ENCODE data around the gene HRNR. TPM values are rescaled to one million over a fixed set of nuclear protein-coding genes. Genes with fewer than 3 reads are reported as not detected.
"Not testable (repeated sequence)": the region's sequence is repeated elsewhere in the genome, so short reads cannot be mapped to it uniquely, and the experiment has no call there.

Gene HRNR
- total RNA-seq, 2 donors from 2014 or later = not detected

- Histone ChIP-seq H3K36me3 (no peaks in the 10 kb centered on the region), H3K9me3 (no peaks in the 10 kb centered on the region), H3K4me1 (no peaks in the 10 kb centered on the region), H3K4me3 (no peak overlapping the region), H3K27ac (no peak overlapping the region), H3K27me3 (no peaks in the 10 kb centered on the region), H3K9ac (ENCODE audit: low read depth in 2 of 2, low read length in 2 of 2) (no peak overlapping the region)
- intact Hi-C loops (cut with DNase I) = no loop called here
- TF ChIP-seq CTCF (IDR thresholded peaks at IDR 0.05) = no peak
- no peak for DNase-seq
Measured at GRCh38 chr1:152218762-152219436, 5.1 kb downstream of the HRNR start.

- H3K9ac ChIP-seq (ENCODE audit: low read depth in 2 of 2, low read length in 2 of 2); H3K27ac ChIP-seq; intact Hi-C loops (cut with DNase I); DNase-seq; H3K4me3 ChIP-seq; H3K9me3 ChIP-seq; H3K27me3 ChIP-seq; H3K4me1 ChIP-seq; H3K36me3 ChIP-seq: not testable (repeated sequence)
Measured at GRCh38 chr1:152215604-152216003, 8.4 kb downstream of the HRNR start.

- DNase-seq; H3K4me3 ChIP-seq; H3K9ac ChIP-seq (ENCODE audit: low read depth in 2 of 2, low read length in 2 of 2); H3K9me3 ChIP-seq; H3K27me3 ChIP-seq; H3K4me1 ChIP-seq; H3K27ac ChIP-seq; H3K36me3 ChIP-seq; intact Hi-C loops (cut with DNase I): not testable (repeated sequence)
Measured at GRCh38 chr1:152214911-152215310, 9.1 kb downstream of the HRNR start.

- no peak overlapping the region for H3K27ac ChIP-seq
- TF ChIP-seq CTCF (IDR thresholded peaks at IDR 0.05) = no peak
- no peak overlapping the region for H3K9ac ChIP-seq (ENCODE audit: low read depth in 2 of 2, low read length in 2 of 2)
Measured at GRCh38 chr1:152198982-152199381, 25.0 kb downstream of the HRNR start.

GRCh38 chr1:152197361-152197941, 26.5 kb downstream of the HRNR start:
- TF ChIP-seq CTCF (IDR thresholded peaks at IDR 0.05) = no peak
- H3K27ac ChIP-seq = no peak overlapping the region
- no peaks in the 10 kb centered on the region for H3K4me1 ChIP-seq
- H3K36me3 ChIP-seq = no peaks in the 10 kb centered on the region
- H3K9ac ChIP-seq (ENCODE audit: low read depth in 2 of 2, low read length in 2 of 2) = no peak overlapping the region
- no peak for DNase-seq
- no peaks in the 10 kb centered on the region for H3K9me3 ChIP-seq
- no peaks in the 10 kb centered on the region for H3K27me3 ChIP-seq
- H3K4me3 ChIP-seq = no peak overlapping the region
- intact Hi-C loops (cut with DNase I) = no loop called here

More at GRCh38 chr1:152198982-152199381, 25.0 kb downstream of the HRNR start:
- DNase-seq = no peak
- H3K4me3 ChIP-seq = no peak overlapping the region
- no peaks in the 10 kb centered on the region for H3K9me3 ChIP-seq
- H3K4me1 ChIP-seq = no peaks in the 10 kb centered on the region
- H3K36me3 ChIP-seq = no peaks in the 10 kb centered on the region
- no peaks in the 10 kb centered on the region for H3K27me3 ChIP-seq
- intact Hi-C loops (cut with DNase I) = no loop called here

GRCh38 chr1:152191711-152192110, 32.3 kb downstream of the HRNR start:
- DNase-seq = no peak
- Histone ChIP-seq H3K9ac (ENCODE audit: low read depth in 2 of 2, low read length in 2 of 2) (no peak overlapping the region), H3K9me3 (no peaks in the 10 kb centered on the region), H3K27ac (no peak overlapping the region), H3K27me3 (peaks cover 9% of the 10 kb centered on the region), H3K4me1 (no peaks in the 10 kb centered on the region), H3K36me3 (no peaks in the 10 kb centered on the region), H3K4me3 (no peak overlapping the region)
- TF ChIP-seq CTCF (IDR thresholded peaks at IDR 0.05) = no peak
- intact Hi-C loops (cut with DNase I) = no loop called here
